22Rv1 (cell line): ENCODE data around the gene WDFY3.

Experiments used
- H3K27ac ChIP-seq: fragments of 450-650 bp; 2 replicates; pipeline ENCODE4 v1.5.1; 2017
- ZFX ChIP-seq: fragments of 450-650 bp; IDR thresholded peaks from 2 replicates; pipeline ENCODE4 v1.6.1; 2017; ENCODE audit warnings: antibody characterized with exemption, borderline replicate concordance
- TF ChIP-seq, protein P1 (sequence below): fragments of 450-650 bp; IDR thresholded peaks from 2 replicates; pipeline ENCODE4 v1.5.1; 2017; ENCODE audit warnings: mild to moderate bottlenecking

WDFY3 gene

GRCh38 chr4:84899616-84900015, 66.9 kb downstream of the WDFY3 start:
- no peak overlapping the region for H3K27ac ChIP-seq
- TF ChIP-seq, protein P1, sequence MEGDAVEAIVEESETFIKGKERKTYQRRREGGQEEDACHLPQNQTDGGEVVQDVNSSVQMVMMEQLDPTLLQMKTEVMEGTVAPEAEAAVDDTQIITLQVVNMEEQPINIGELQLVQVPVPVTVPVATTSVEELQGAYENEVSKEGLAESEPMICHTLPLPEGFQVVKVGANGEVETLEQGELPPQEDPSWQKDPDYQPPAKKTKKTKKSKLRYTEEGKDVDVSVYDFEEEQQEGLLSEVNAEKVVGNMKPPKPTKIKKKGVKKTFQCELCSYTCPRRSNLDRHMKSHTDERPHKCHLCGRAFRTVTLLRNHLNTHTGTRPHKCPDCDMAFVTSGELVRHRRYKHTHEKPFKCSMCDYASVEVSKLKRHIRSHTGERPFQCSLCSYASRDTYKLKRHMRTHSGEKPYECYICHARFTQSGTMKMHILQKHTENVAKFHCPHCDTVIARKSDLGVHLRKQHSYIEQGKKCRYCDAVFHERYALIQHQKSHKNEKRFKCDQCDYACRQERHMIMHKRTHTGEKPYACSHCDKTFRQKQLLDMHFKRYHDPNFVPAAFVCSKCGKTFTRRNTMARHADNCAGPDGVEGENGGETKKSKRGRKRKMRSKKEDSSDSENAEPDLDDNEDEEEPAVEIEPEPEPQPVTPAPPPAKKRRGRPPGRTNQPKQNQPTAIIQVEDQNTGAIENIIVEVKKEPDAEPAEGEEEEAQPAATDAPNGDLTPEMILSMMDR, result no peak
- TF ChIP-seq ZFX, result no peak

DNA sequence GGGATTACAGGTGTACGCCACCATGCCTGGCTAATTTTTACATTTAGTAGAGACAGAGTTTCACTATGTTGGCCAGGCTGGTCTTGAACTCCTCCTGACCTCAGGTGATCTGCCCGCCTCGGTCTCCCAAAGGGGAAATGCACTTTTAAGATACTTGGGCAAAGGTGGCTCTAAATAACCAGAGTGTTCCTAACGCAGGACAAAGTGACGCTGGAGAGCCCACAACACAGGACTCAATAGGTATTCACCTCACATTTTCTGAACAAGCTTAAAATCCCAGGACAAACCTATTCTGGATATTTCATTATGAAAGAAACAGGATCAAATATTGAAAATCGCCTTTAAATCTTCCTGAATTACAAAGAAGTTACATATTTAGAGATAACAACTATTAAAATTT, 69.0 kb downstream of the WDFY3 start:
- H3K27ac ChIP-seq, result no peak overlapping the region
- no peak for TF ChIP-seq ZFX
- TF ChIP-seq, protein P1, result no peak

GRCh38 chr4:84895283-84895682, 71.2 kb downstream of the WDFY3 start:
- H3K27ac ChIP-seq, result peak overlapping the region; percentile 35
- TF ChIP-seq, protein P1, result no peak
- no peak for TF ChIP-seq ZFX

GRCh38 chr4:84894621-84895020, 71.9 kb downstream of the WDFY3 start:
- TF ChIP-seq, protein P1, result no peak
- TF ChIP-seq ZFX, result no peak
- H3K27ac ChIP-seq, result peak overlapping the region; percentile 35

DNA sequence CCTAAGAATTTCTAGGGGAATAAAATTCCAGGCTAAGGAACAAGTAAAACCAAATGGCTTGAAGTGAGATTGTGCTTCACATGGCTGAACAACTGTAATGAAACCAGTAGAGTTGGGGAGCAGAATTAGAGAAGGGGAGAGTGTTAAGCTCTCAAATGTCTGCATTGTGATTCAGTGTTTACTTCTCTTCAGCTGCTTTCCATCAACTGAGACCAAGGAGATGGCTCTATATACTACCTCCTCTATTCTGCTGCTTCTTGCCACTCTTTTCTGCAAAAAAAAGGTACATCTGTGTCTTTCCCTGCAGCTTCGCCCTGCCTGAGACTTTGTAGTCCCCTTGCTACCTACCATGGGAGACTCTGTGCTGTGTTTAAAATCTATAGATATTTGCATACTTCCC, 73.5 kb downstream of the WDFY3 start:
- H3K27ac ChIP-seq, result peak overlapping the region; percentile 34
- no peak for TF ChIP-seq ZFX
- TF ChIP-seq, protein P1, result no peak

DNA sequence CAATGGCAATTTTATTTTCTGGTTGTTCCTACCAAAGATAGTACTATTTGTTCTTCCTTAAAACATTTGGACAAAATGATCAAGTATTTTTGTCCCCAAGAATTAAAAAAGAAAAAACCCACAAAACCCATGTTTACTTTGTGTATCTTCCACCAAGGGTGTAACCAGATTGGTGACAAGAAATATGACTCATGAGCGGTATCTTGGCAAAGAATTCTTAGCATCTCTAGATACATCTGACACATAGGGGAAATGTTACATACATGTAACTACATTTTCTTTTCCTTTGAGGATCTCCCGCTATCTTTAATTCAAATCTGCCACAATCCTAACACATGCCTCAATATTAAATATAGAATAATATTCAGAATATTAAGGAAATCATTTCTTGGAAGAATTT, 78.7 kb downstream of the WDFY3 start:
- TF ChIP-seq ZFX, result no peak
- TF ChIP-seq, protein P1, result no peak
- no peak overlapping the region for H3K27ac ChIP-seq

GRCh38 chr4:84879651-84880200, 86.8 kb downstream of the WDFY3 start:
- no peak for TF ChIP-seq ZFX
- TF ChIP-seq, protein P1, result no peak
- no peak overlapping the region for H3K27ac ChIP-seq
